Measurements from ENCODE around the gene ZNF646.

Gene ZNF646

GRCh38 chr16:31108035-31108793, 34.0 kb downstream of the ZNF646 start, which contains the start of gene BCKDK:
Gene BCKDK, plus strand, starts transcription at chr16:31108386. Its CDS starts 838 bp downstream, at chr16:31109224.
- peak; percentile 15 to 36 for DNase-seq (ENCODE audit: low read depth in 2 of 2)

GRCh38 chr16:31108794-31109558, 34.8 kb downstream of the ZNF646 start:
- no peak for DNase-seq (ENCODE audit: low read depth in 2 of 2)

GRCh38 chr16:31109622-31110021, 35.4 kb downstream of the ZNF646 start:
- no peak for DNase-seq (ENCODE audit: low read depth in 2 of 2)

GRCh38 chr16:31110106-31111034, 36.1 kb downstream of the ZNF646 start:
- no peak for DNase-seq (ENCODE audit: low read depth in 2 of 2)

- no peak for DNase-seq (ENCODE audit: low read depth in 2 of 2)
These were observed 37.8 kb downstream of the ZNF646 start for GRCh38 chr16:31111881-31112466.

DNA sequence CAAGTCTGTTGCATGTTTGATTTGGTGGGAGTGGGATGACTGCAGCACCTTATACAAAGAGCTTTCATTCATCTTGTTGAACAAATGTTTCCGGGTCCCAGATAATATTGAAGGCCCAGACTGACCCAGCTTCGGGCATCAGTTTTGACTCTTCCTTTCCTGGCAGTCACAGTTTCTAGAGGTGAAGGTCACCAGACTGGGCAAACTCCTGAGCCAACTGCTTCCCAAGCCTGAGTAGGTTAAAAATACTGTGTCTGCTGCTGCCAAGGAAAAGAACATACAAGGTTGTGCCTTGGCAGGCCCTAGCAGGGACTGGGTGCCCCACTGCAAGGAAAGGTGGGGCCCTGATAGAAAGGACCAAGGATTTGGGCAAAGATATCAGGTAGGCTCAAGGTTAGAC, 38.5 kb downstream of the ZNF646 start:
- no peak for DNase-seq (ENCODE audit: low read depth in 2 of 2)

GRCh38 chr16:31113121-31114120, 39.2 kb downstream of the ZNF646 start:
- DNase-seq (ENCODE audit: low read depth in 2 of 2) = no peak

DNA sequence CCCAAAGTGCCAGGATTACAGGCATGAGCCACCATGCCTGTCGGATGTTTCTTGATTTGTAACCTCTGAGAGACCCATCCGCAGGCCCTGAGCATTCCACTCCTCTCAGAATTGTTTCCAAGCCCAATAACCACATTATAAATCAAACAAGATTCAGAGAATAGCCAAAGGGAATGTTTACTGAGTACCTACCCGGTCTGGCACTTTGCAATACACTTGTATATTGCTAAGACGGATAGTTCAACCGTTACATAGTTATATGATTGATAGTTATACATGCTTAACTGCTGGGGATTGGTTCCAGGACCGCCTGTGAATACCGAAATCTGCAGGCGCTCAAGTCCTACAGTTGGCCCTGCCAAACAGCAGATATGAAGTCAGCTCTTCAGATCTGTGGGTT, 40.2 kb downstream of the ZNF646 start:
- no peak for DNase-seq (ENCODE audit: low read depth in 2 of 2)

DNA sequence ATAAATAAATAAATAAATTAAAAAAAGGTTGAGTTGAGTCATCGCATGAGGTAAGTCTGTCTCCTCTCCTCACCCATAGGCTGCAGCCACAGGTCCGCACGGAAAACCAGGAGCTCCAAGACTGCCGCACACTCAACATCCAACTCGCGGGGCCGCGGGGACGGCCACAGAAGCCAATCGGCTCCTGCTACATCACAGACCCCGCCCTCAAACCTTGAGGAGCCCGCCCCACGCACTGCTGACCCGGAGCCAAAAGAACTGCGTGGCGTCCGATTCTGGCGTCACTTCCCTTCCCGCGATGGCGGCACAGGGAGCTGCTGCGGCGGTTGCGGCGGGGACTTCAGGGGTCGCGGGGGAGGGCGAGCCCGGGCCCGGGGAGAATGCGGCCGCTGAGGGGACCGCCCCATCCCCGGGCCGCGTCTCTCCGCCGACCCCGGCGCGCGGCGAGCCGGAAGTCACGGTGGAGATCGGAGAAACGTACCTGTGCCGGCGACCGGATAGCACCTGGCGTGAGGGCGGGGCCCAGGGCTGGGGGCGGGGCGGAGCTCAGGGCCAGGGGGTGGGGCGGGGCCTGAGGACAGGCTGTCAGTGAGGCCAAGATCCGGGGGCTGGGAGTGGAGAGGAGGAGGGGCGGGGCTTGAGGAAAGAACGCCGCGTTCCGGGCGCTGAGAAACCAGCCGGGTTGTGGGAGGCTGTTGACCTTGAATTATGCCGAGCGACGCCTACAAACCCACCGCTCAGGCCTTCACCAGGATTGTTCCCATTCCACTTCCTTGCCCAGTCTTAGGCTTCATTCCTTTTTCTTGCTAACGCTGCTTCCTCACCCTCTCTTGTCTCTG, 43.4 kb downstream of the ZNF646 start, which contains the start of gene KAT8:
TSS of gene KAT8 (plus strand) at position 281 of the 839 bp plus-strand sequence. CDS start at position 299, 18 bp downstream.
- DNase-seq (ENCODE audit: low read depth in 2 of 2) = peak; percentile 92 to 94

GRCh38 chr16:31118223-31119155, 44.3 kb downstream of the ZNF646 start:
- DNase-seq (ENCODE audit: low read depth in 2 of 2) = no peak

GRCh38 chr16:31120129-31120528, 45.9 kb downstream of the ZNF646 start:
- no peak for DNase-seq (ENCODE audit: low read depth in 2 of 2)

- DNase-seq (ENCODE audit: low read depth in 2 of 2) = no peak
These were observed 51.6 kb downstream of the ZNF646 start for GRCh38 chr16:31125844-31126243.

DNA sequence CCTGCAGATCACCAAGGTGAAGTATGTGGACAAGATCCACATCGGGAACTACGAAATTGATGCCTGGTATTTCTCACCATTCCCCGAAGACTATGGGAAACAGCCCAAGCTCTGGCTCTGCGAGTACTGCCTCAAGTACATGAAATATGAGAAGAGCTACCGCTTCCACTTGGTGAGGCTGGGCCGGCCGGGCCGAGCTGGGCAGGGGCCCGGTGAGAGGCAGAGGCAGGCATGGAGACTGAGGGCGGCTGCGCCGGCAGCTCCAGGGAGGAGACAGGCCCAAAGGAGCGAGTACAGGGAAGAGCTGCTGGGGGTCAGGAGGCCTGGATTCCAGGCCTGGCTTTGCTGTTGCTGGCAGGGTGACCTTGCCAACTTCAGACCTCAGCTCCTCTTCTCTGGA, 53.0 kb downstream of the ZNF646 start:
- DNase-seq (ENCODE audit: low read depth in 2 of 2) = no peak

DNA sequence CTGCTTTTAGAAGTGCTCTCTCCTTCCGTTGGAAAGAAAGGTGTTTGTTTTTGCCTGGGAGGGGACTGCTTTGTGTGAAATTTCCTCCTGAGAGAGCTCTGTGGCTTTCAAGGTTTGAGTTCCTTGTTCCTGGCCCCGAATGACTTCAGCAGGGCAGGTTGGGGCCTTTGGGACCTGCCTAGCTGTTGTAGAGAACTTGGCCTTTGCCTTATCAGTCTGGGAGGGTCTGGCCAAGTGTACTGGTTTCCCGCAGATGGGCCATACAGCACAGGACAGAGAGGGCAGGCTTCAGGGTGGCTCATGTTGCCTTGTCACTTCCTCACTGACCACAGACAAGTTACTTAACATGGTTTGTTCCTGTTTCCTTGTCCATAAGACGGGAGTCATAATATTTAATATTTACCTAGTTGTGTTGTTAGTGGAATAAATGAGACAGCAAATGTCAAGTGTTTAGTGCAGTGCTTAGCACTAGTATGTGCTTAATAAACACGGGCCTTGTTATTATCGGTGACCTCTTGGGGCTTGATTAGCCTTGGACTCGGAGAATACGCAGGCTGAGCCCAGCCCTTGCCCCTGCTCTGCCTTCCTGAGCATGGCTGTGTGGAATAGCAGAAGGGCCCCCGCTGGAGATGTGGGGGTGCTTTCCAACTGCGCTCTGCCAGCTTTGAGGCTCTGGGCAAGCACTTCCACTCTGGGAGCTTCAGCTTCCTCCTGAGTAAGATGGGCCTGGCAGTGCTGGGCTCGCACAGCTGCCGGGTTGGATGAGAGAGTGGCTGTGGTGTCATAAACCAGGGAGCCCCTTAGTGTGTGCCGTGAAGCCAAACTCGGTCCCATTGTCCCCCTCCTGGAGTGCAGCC, 54.7 kb downstream of the ZNF646 start:
- no peak for DNase-seq (ENCODE audit: low read depth in 2 of 2)

DNA sequence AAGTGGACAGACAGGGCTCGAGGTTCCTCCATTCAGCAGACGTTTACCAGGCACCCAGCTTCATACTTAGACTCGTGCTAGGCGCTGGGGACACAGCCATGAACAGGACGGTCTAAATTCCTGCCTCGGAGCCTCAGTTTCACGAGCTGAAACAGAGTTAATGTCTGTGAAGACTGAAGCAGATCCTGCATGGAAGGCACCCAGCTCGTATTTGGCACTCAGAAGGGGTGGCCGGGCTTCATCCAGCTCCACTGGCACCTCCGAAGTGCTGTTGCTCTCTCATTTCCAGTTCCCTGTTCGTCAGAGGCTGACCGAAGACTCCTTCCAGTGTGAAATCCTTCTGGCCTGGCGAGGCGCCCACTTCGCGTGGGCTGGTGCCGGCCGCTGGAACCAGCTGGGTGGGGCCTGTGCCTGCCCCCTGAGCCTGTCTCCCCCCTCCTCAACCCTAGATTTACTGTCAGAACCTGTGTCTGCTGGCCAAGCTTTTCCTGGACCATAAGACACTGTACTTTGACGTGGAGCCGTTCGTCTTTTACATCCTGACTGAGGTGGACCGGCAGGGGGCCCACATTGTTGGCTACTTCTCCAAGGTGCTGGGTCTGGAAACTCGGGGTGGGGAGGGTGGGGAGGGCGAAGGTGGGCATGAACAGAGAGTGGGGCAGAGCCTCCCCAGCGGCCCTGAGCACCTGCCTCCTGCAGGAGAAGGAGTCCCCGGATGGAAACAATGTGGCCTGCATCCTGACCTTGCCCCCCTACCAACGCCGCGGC, 55.5 kb downstream of the ZNF646 start:
- no peak for DNase-seq (ENCODE audit: low read depth in 2 of 2)

GRCh38 chr16:31130336-31130891, 56.2 kb downstream of the ZNF646 start:
- DNase-seq (ENCODE audit: low read depth in 2 of 2) = no peak
